Mesenchymal stem cell (in vitro differentiated cells and primary cell): ENCODE results near the gene FAM184A.
"Not testable (repeated sequence)": the region's sequence is repeated elsewhere in the genome, so short reads cannot be mapped to it uniquely, and the experiment has no call there.

Experiments
- DNase-seq: peaks from one replicate; pipeline ENCODE4 v3.0.0-alpha.2; 2013
- H2AFZ ChIP-seq: one replicate; pipeline ENCODE4 v1.6.1; 2013; ENCODE audit warnings: low read depth, mild to moderate bottlenecking, control low read depth, inconsistent platforms, low read length, moderate library complexity
- H2AK5ac ChIP-seq: 2 replicates; pipeline ENCODE4 v1.6.1; 2013; ENCODE audit warnings: low read length, moderate library complexity, mild to moderate bottlenecking, inconsistent platforms; ENCODE audit not compliant: severe bottlenecking
- H2BK120ac ChIP-seq: one replicate; pipeline ENCODE4 v1.6.1; 2013; ENCODE audit warnings: low read depth, mild to moderate bottlenecking, inconsistent platforms, low read length, moderate library complexity
- H2BK12ac ChIP-seq, 2 experiments: one replicate each; pipeline ENCODE4 v1.6.1; 2013; ENCODE audit warnings: inconsistent platforms in 2 of 2, low read length in 2 of 2, mild to moderate bottlenecking in 2 of 2, moderate library complexity in 2 of 2, control low read depth in 1 of 2
- H2BK15ac ChIP-seq: one replicate; pipeline ENCODE4 v1.6.1; 2013; ENCODE audit warnings: mild to moderate bottlenecking, low read depth, inconsistent platforms; ENCODE audit not compliant: poor library complexity, severe bottlenecking
- H2BK5ac ChIP-seq: 2 replicates; pipeline ENCODE4 v1.6.1; 2013; ENCODE audit warnings: low read depth, mild to moderate bottlenecking, low read length, control low read depth, inconsistent platforms; ENCODE audit not compliant: poor library complexity, severe bottlenecking
- H3K14ac ChIP-seq, 2 experiments: one replicate each; pipeline ENCODE4 v1.6.1; 2013; ENCODE audit warnings: inconsistent platforms in 2 of 2, low read length in 2 of 2, control low read depth in 1 of 2, mild to moderate bottlenecking in 1 of 2, moderate library complexity in 1 of 2
- H3K18ac ChIP-seq, 2 experiments: one replicate each; pipeline ENCODE4 v1.6.1; 2013; ENCODE audit warnings: inconsistent platforms in 2 of 2, low read length in 2 of 2, control low read depth in 1 of 2, low read depth in 1 of 2, mild to moderate bottlenecking in 1 of 2
- H3K23ac ChIP-seq, 2 experiments: one replicate each; pipeline ENCODE4 v1.6.1; 2013; ENCODE audit warnings: inconsistent platforms in 2 of 2, low read length in 2 of 2, mild to moderate bottlenecking in 2 of 2, moderate library complexity in 2 of 2, control low read depth in 1 of 2
- H3K27ac ChIP-seq: 2 replicates; pipeline ENCODE4 v1.5.1; 2013; ENCODE audit warnings: mild to moderate bottlenecking, moderate library complexity, low read length, control low read depth, inconsistent platforms; ENCODE audit not compliant: poor library complexity, severe bottlenecking
- H3K27me3 ChIP-seq, 2 experiments: 2 replicates each; pipeline versions ENCODE4 v1.6.1 to v1.7.0; 2013; ENCODE audit warnings: low read length in 2 of 2, mild to moderate bottlenecking in 2 of 2, moderate library complexity in 2 of 2, control low read depth in 1 of 2, inconsistent platforms in 1 of 2; ENCODE audit not compliant: control insufficient read depth in 1 of 2, insufficient read depth in 1 of 2
- H3K36me3 ChIP-seq, 2 experiments: 2 replicates each; pipeline versions ENCODE4 v1.6.1 to v1.7.0; 2013; ENCODE audit warnings: low read length in 2 of 2, control low read depth in 1 of 2, inconsistent platforms in 1 of 2, low read depth in 1 of 2, mild to moderate bottlenecking in 1 of 2; ENCODE audit not compliant: insufficient read depth in 2 of 2, control insufficient read depth in 1 of 2
- H3K4ac ChIP-seq, 2 experiments: one replicate each; pipeline ENCODE4 v1.6.1; 2013; ENCODE audit warnings: inconsistent platforms in 2 of 2, low read length in 2 of 2, mild to moderate bottlenecking in 2 of 2, moderate library complexity in 2 of 2, control low read depth in 1 of 2, low read depth in 1 of 2
- H3K4me1 ChIP-seq: 2 replicates; pipeline ENCODE4 v1.6.1; 2013; ENCODE audit warnings: low read depth, low read length, control low read depth; ENCODE audit not compliant: control insufficient read depth, insufficient read depth
- H3K4me2 ChIP-seq: 2 replicates; pipeline ENCODE4 v1.6.1; 2013; ENCODE audit warnings: low read length, mild to moderate bottlenecking, inconsistent platforms; ENCODE audit not compliant: poor library complexity, severe bottlenecking
- H3K4me3 ChIP-seq, 2 experiments: 2 replicates each; pipeline versions ENCODE4 v1.5.1 to v1.7.0; 2013; ENCODE audit warnings: low read length in 2 of 2, mild to moderate bottlenecking in 2 of 2, control low read depth in 1 of 2, low read depth in 1 of 2; ENCODE audit not compliant: insufficient read depth in 1 of 2
- H3K79me1 ChIP-seq: replicated peaks from 2 replicates; pipeline ENCODE4 v1.6.1; 2013; ENCODE audit warnings: mild to moderate bottlenecking, control low read depth, low read length, inconsistent platforms; ENCODE audit not compliant: poor library complexity, severe bottlenecking
- H3K9ac ChIP-seq: 2 replicates; pipeline ENCODE4 v1.7.0; 2013; ENCODE audit warnings: mild to moderate bottlenecking, low read length, moderate library complexity
- H3K9me3 ChIP-seq: 2 replicates; pipeline ENCODE4 v1.7.0; 2013; ENCODE audit warnings: mild to moderate bottlenecking, low read length; ENCODE audit not compliant: control insufficient read depth
- H4K8ac ChIP-seq: one replicate; pipeline ENCODE4 v1.6.1; 2013; ENCODE audit warnings: inconsistent platforms, mild to moderate bottlenecking, low read length, moderate library complexity
- H4K91ac ChIP-seq: one replicate; pipeline ENCODE4 v1.6.1; 2013; ENCODE audit warnings: mild to moderate bottlenecking, low read length, inconsistent platforms
- WGBS: methylation state at CpG from one replicate; pipeline ENCODE4 v1.1.7; 2013; ENCODE audit warnings: mixed read lengths; 5-methylcytosine and 5-hydroxymethylcytosine counted together

The FAM184A gene

GRCh38 chr6:119022796-119023195, 55.7 kb downstream of the FAM184A start:
- no peak overlapping the region for H3K4ac ChIP-seq
- no peaks in the 10 kb centered on the region for H3K27me3 ChIP-seq
- no peak overlapping the region for H2BK12ac ChIP-seq
- no peak overlapping the region for H3K27ac ChIP-seq
- no peaks in the 10 kb centered on the region for H3K9me3 ChIP-seq
- no peak overlapping the region for H3K14ac ChIP-seq
- no peak overlapping the region for H2BK15ac ChIP-seq
- H2AFZ ChIP-seq: no peak overlapping the region
- H3K79me1 ChIP-seq: no peaks in the 10 kb centered on the region
- no peak overlapping the region for H3K9ac ChIP-seq
- no peak overlapping the region for H2BK120ac ChIP-seq
- no peak overlapping the region for H3K18ac ChIP-seq
- no peak for DNase-seq
- H3K4me2 ChIP-seq: no peak overlapping the region
- WGBS: 83% methylated on average over 2 of the region's 4 CpGs
- no peak overlapping the region for H2AK5ac ChIP-seq
- H3K23ac ChIP-seq: no peak overlapping the region
- H4K91ac ChIP-seq: no peak overlapping the region
- no peak overlapping the region for H4K8ac ChIP-seq
- no peak overlapping the region for H3K4me3 ChIP-seq
- no peaks in the 10 kb centered on the region for H3K4me1 ChIP-seq
- no peak overlapping the region for H2BK5ac ChIP-seq
- H3K36me3 ChIP-seq: no peaks in the 10 kb centered on the region

- no peak overlapping the region for H2BK5ac ChIP-seq
- 92% methylated on average over 1 of the region's 2 CpGs for WGBS
- H4K91ac ChIP-seq: no peak overlapping the region
- no peak overlapping the region for H3K4ac ChIP-seq
- no peak overlapping the region for H2BK12ac ChIP-seq
- no peak overlapping the region for H2BK15ac ChIP-seq
- no peak overlapping the region for H3K4me3 ChIP-seq
- no peak overlapping the region for H4K8ac ChIP-seq
- H3K79me1 ChIP-seq: no peaks in the 10 kb centered on the region
- DNase-seq: no peak
- H3K4me2 ChIP-seq: no peak overlapping the region
- H2BK120ac ChIP-seq: no peak overlapping the region
- H3K27me3 ChIP-seq: no peaks in the 10 kb centered on the region
- no peaks in the 10 kb centered on the region for H3K36me3 ChIP-seq
- H3K14ac ChIP-seq: no peak overlapping the region
- H2AFZ ChIP-seq: no peak overlapping the region
- H3K9me3 ChIP-seq: no peaks in the 10 kb centered on the region
- no peak overlapping the region for H3K18ac ChIP-seq
- H3K9ac ChIP-seq: no peak overlapping the region
- no peak overlapping the region for H3K23ac ChIP-seq
- no peaks in the 10 kb centered on the region for H3K4me1 ChIP-seq
- H2AK5ac ChIP-seq: no peak overlapping the region
- H3K27ac ChIP-seq: no peak overlapping the region
These were observed 57.6 kb downstream of the FAM184A start for GRCh38 chr6:119020597-119021561.

- H3K4me3 ChIP-seq, H3K9me3 ChIP-seq, H2BK120ac ChIP-seq, DNase-seq, H4K8ac ChIP-seq, H2AK5ac ChIP-seq, H3K4me2 ChIP-seq, H4K91ac ChIP-seq, H3K9ac ChIP-seq, H3K23ac ChIP-seq, H2BK15ac ChIP-seq, H2BK5ac ChIP-seq, H3K27ac ChIP-seq, H3K4ac ChIP-seq, H3K36me3 ChIP-seq, H3K27me3 ChIP-seq, H3K79me1 ChIP-seq, H2BK12ac ChIP-seq, H3K18ac ChIP-seq, H2AFZ ChIP-seq, H3K4me1 ChIP-seq, H3K14ac ChIP-seq: not testable (repeated sequence)
- 96% methylated on average over 19 of the region's 22 CpGs for WGBS
These were observed 63.3 kb downstream of the FAM184A start for GRCh38 chr6:119015165-119015564.

GRCh38 chr6:119012521-119012920, 65.9 kb downstream of the FAM184A start:
- no peak for DNase-seq
- no peak overlapping the region for H2BK15ac ChIP-seq
- no peaks in the 10 kb centered on the region for H3K36me3 ChIP-seq

More at GRCh38 chr6:119012521-119012920, 65.9 kb downstream of the FAM184A start:
- no peak overlapping the region for H2AFZ ChIP-seq
- H2BK120ac ChIP-seq: no peak overlapping the region
- H2AK5ac ChIP-seq: no peak overlapping the region
- H3K14ac ChIP-seq: no peak overlapping the region
- no peak overlapping the region for H3K4me2 ChIP-seq
- H3K27me3 ChIP-seq: no peaks in the 10 kb centered on the region
- H4K8ac ChIP-seq: no peak overlapping the region
- no peaks in the 10 kb centered on the region for H3K4me1 ChIP-seq
- no peak overlapping the region for H3K27ac ChIP-seq
- no peak overlapping the region for H3K18ac ChIP-seq
- no peak overlapping the region for H2BK12ac ChIP-seq
- no peaks in the 10 kb centered on the region for H3K9me3 ChIP-seq
- H3K4me3 ChIP-seq: no peak overlapping the region
- no peak overlapping the region for H3K23ac ChIP-seq
- no peak overlapping the region for H3K4ac ChIP-seq
- H3K79me1 ChIP-seq: no peaks in the 10 kb centered on the region
- H3K9ac ChIP-seq: no peak overlapping the region
- no peak overlapping the region for H2BK5ac ChIP-seq
- H4K91ac ChIP-seq: no peak overlapping the region
- WGBS: 100% methylated on average over 1 of the region's 1 CpG
